B cell (primary cell): ENCODE data around the gene SPECC1L. TPM values are rescaled to one million over a fixed set of nuclear protein-coding genes. Genes with fewer than 3 reads are reported as not detected.

Source experiments
- ATAC-seq: fragments of 200-7000 bp; cut with Tn5 transposase; one replicate; pipeline ENCODE4 v1.10.0; 2021; ENCODE audit warnings: low read depth, mild to moderate bottlenecking, moderate number of reproducible peaks, moderate library complexity
- CTCF ChIA-PET: fragments of 350-600 bp; sonication (Branson Sonifier 250); formaldehyde crosslinking; loops from one replicate; lab custom pipeline; 2021; ENCODE audit warnings: antibody characterized with exemption, inconsistent platforms; lab: Charles Lee
- POLR2A ChIA-PET: fragments of 350-600 bp; sonication (Branson Sonifier 250); formaldehyde crosslinking; loops from one replicate; lab custom pipeline; 2021; ENCODE audit warnings: antibody characterized with exemption; lab: Charles Lee
- DNase-seq: peaks from one replicate; pipeline ENCODE4 v3.0.0; 2013
- H2AFZ ChIP-seq: 2 replicates; pipeline ENCODE4 v1.6.1; 2012; ENCODE audit warnings: mild to moderate bottlenecking, low read depth, low read length; ENCODE audit not compliant: insufficient read depth, poor library complexity, severe bottlenecking
- H3K27ac ChIP-seq, 2 donors: 1 replicate in 1 of 2; 2 replicates in 1 of 2; pipeline ENCODE4 v1.5.1; 2012 to 2013; ENCODE audit warnings: low read length in 2 of 2, mild to moderate bottlenecking in 2 of 2, moderate library complexity in 1 of 2
- H3K27me3 ChIP-seq, 4 experiments: fragments of 200-600 bp in 1 of 4; sonication (generic) in 1 of 4; replicated peaks in 1 of 4; 1 replicate in 2 of 4; 2 replicates in 2 of 4; pipeline versions ENCODE4 v1.6.1 to v1.7.0; 2013 to 2016; ENCODE audit warnings: low read length in 3 of 4, mild to moderate bottlenecking in 2 of 4, mixed read lengths in 1 of 4, moderate library complexity in 1 of 4; ENCODE audit not compliant: insufficient read depth in 4 of 4, control insufficient read depth in 3 of 4; ENCODE audit errors: control extremely low read depth in 1 of 4
- H3K36me3 ChIP-seq, 2 experiments: replicated peaks in 1 of 2; 1 replicate in 1 of 2; 2 replicates in 1 of 2; pipeline versions ENCODE4 v1.6.1 to v1.7.1; 2013; ENCODE audit warnings: low read length in 1 of 2; ENCODE audit not compliant: insufficient read depth in 2 of 2, control insufficient read depth in 1 of 2; ENCODE audit errors: control extremely low read depth in 1 of 2, extremely low read depth in 1 of 2
- H3K4me1 ChIP-seq, 2 donors: fragments of 200-600 bp in 1 of 2; sonication (generic) in 1 of 2; 1 replicate in 1 of 2; 2 replicates in 1 of 2; pipeline versions ENCODE4 v1.5.1 to v1.6.1; 2013 to 2017; ENCODE audit warnings: low read length in 2 of 2; ENCODE audit not compliant: control insufficient read depth in 2 of 2, insufficient read depth in 2 of 2
- H3K4me2 ChIP-seq: replicated peaks from 2 replicates; pipeline ENCODE3; 2012; ENCODE audit warnings: mild to moderate bottlenecking, low read depth, low read length; ENCODE audit not compliant: poor library complexity, severe bottlenecking
- H3K4me3 ChIP-seq, 5 experiments: fragments of 200-600 bp in 1 of 5; sonication (generic) in 1 of 5; 1 replicate in 3 of 5; 2 replicates in 2 of 5; pipeline versions ENCODE4 v1.5.1 to v1.7.0; 2011 to 2016; ENCODE audit warnings: low read length in 4 of 5, mild to moderate bottlenecking in 4 of 5, low read depth in 2 of 5, control low read depth in 1 of 5, moderate library complexity in 1 of 5; ENCODE audit not compliant: insufficient read depth in 1 of 5; ENCODE audit errors: control extremely low read depth in 1 of 5, extremely low read depth in 1 of 5
- H3K79me2 ChIP-seq: fragments of 200-600 bp; sonication (generic); one replicate; pipeline ENCODE4 v1.6.0; 2016; ENCODE audit warnings: low read length; ENCODE audit not compliant: control insufficient read depth, insufficient read depth
- H3K9ac ChIP-seq: fragments of 200-600 bp; sonication (generic); 2 replicates; pipeline ENCODE4 v1.6.1; 2017; ENCODE audit warnings: mild to moderate bottlenecking, low read length, moderate library complexity
- H3K9me3 ChIP-seq, 3 donors: one replicate each; pipeline versions ENCODE4 v1.6.1 to v1.7.1; 2013; ENCODE audit warnings: low read length in 2 of 3; ENCODE audit not compliant: control insufficient read depth in 2 of 3, insufficient read depth in 1 of 3; ENCODE audit errors: control extremely low read depth in 1 of 3
- H4K20me1 ChIP-seq: 2 replicates; pipeline ENCODE4 v1.6.0; 2012; ENCODE audit warnings: mild to moderate bottlenecking, low read length; ENCODE audit not compliant: insufficient read depth, control insufficient read depth, poor library complexity, severe bottlenecking
- H3K27ac Mint-ChIP-seq: one replicate; pipeline ENCODE4 v1.8.0; 2021; ENCODE audit warnings: mixed read lengths
- H3K27me3 Mint-ChIP-seq: one replicate; pipeline ENCODE4 v1.8.0; 2021; ENCODE audit warnings: mixed read lengths
- H3K4me1 Mint-ChIP-seq: one replicate; pipeline ENCODE4 v1.8.0; 2021; ENCODE audit warnings: mixed read lengths
- H3K4me3 Mint-ChIP-seq: one replicate; pipeline ENCODE4 v1.8.0; 2021; ENCODE audit warnings: mixed read lengths
- H3K9me3 Mint-ChIP-seq: one replicate; pipeline ENCODE4 v1.8.0; 2022; ENCODE audit warnings: mixed read lengths; ENCODE audit not compliant: insufficient read depth
- EZH2 ChIP-seq: IDR thresholded peaks from 2 replicates; pipeline ENCODE4 v1.6.1; 2012; ENCODE audit warnings: borderline replicate concordance, low read depth, mild to moderate bottlenecking, moderate library complexity, low read length; ENCODE audit not compliant: insufficient read depth, poor library complexity, severe bottlenecking
- WGBS: methylation state at CpG from one replicate; pipeline ENCODE4 v1.1.5; 2013; ENCODE audit warnings: missing lambda C conversion rate; ENCODE audit not compliant: insufficient coverage; 5-methylcytosine and 5-hydroxymethylcytosine counted together
- intact Hi-C: fragments of 100-400 bp; cut with micrococcal nuclease; formaldehyde crosslinking; loops from one replicate; pipeline ENCODE4 v1.10.0; 2022
- polyA plus RNA-seq: library from polyadenylated mRNA; depleted of rRNA; stranded (reverse); fragments of >200 nt; gene quantifications from 2 replicates; pipeline ENCODE4 v1.2.3, GENCODE V29; 2012
- total RNA-seq, 2 donors: library from RNA; stranded (reverse); fragments of 120-200 nt in 1 of 2; gene quantifications; 1 replicate in 1 of 2; 2 replicates in 1 of 2; pipeline versions ENCODE4 v1.2.3 to v1.2.4, GENCODE V29; 2013 to 2022
- TF ChIP-seq, protein P1 (sequence below): fragments of 200-600 bp; IDR thresholded peaks from one replicate; pipeline ENCODE4 v1.8.0; 2022; ENCODE audit warnings: antibody characterized with exemption, mild to moderate bottlenecking

The SPECC1L gene
- total and polyA plus RNA-seq, 2 donors (not counting 1 experiment from before 2014, with no cell fraction given), result 14.4 to 85.3 TPM

DNA sequence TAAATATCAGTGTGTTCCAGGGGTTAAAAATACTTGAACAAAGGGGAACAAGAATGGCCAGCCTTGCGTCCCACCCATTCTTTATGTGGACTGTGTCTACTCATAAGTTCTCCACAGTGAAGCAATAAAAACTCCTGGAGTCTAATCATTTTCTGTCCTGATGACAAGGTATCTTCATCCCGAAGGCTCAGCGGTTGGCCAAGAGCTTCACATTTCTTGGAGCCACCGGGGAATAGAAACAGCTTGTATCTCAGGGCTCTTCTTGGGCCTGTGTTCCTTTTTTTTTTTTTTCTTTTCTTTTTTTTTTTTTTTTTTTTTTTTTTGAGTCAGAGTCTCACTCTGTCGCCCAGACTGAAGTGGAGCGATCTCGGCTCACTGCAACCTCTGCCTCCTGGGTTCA lies 119.9 kb downstream of the SPECC1L start:
- H3K9me3 Mint-ChIP-seq, result no peaks in the 10 kb centered on the region
- H3K79me2 ChIP-seq, result peaks cover 5% of the 10 kb centered on the region
- H3K27ac Mint-ChIP-seq, result no peak overlapping the region
- H3K4me3 ChIP-seq, result no peak overlapping the region
- TF ChIP-seq EZH2, result no peak
- TF ChIP-seq, protein P1, sequence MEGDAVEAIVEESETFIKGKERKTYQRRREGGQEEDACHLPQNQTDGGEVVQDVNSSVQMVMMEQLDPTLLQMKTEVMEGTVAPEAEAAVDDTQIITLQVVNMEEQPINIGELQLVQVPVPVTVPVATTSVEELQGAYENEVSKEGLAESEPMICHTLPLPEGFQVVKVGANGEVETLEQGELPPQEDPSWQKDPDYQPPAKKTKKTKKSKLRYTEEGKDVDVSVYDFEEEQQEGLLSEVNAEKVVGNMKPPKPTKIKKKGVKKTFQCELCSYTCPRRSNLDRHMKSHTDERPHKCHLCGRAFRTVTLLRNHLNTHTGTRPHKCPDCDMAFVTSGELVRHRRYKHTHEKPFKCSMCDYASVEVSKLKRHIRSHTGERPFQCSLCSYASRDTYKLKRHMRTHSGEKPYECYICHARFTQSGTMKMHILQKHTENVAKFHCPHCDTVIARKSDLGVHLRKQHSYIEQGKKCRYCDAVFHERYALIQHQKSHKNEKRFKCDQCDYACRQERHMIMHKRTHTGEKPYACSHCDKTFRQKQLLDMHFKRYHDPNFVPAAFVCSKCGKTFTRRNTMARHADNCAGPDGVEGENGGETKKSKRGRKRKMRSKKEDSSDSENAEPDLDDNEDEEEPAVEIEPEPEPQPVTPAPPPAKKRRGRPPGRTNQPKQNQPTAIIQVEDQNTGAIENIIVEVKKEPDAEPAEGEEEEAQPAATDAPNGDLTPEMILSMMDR, result no peak
- H3K4me3 Mint-ChIP-seq, result no peak overlapping the region
- H2AFZ ChIP-seq, result no peak overlapping the region
- CTCF ChIA-PET, result no interaction called here
- H3K36me3 ChIP-seq, result peaks cover 11 to 18% of the 10 kb centered on the region in 2 experiments
- no peaks in the 10 kb centered on the region for H3K27me3 Mint-ChIP-seq
- ATAC-seq (no peak), DNase-seq (no peak)
- no peak overlapping the region for H3K9ac ChIP-seq
- H3K4me1 Mint-ChIP-seq, result peaks cover 4% of the 10 kb centered on the region
- H4K20me1 ChIP-seq, result peaks cover 12% of the 10 kb centered on the region
- no peak overlapping the region for H3K27ac ChIP-seq
- H3K4me2 ChIP-seq, result no peak overlapping the region
- WGBS, result 92% methylated on average over 2 of the region's 7 CpGs
- no peaks in the 10 kb centered on the region for H3K9me3 ChIP-seq
- intact Hi-C loops, result no loop called here
- POLR2A ChIA-PET, result no interaction called here
- H3K4me1 ChIP-seq, result no peaks in the 10 kb centered on the region
- no peaks in the 10 kb centered on the region for H3K27me3 ChIP-seq

- H3K9ac ChIP-seq, result no peak overlapping the region
- intact Hi-C loops, result no loop called here
- TF ChIP-seq EZH2, result no peak
- TF ChIP-seq, protein P1, result no peak
- peaks cover 5% of the 10 kb centered on the region for H3K79me2 ChIP-seq
- ChIA-PET CTCF (interaction anchor here (1.0 kb wide), 1 partner anchor 111 kb away, joined by 3 read pairs; no protein-coding TSS in a partner anchor), POLR2A (no interaction called here)
- H3K27me3 Mint-ChIP-seq, result no peaks in the 10 kb centered on the region
- no peak overlapping the region for H2AFZ ChIP-seq
- H3K27ac ChIP-seq, result no peak overlapping the region
- H3K27ac Mint-ChIP-seq, result no peak overlapping the region
- no CpG with 5 or more reads among the region's 3 CpGs for WGBS
- no peaks in the 10 kb centered on the region for H3K9me3 ChIP-seq
- H3K4me2 ChIP-seq, result no peak overlapping the region
- H4K20me1 ChIP-seq, result peaks cover 12% of the 10 kb centered on the region
- H3K4me3 ChIP-seq, result no peak overlapping the region
- H3K4me1 Mint-ChIP-seq, result peaks cover 4% of the 10 kb centered on the region
- DNase-seq, result no peak
- peaks cover 11 to 23% of the 10 kb centered on the region in 2 experiments for H3K36me3 ChIP-seq
- no peak overlapping the region for H3K4me3 Mint-ChIP-seq
- no peaks in the 10 kb centered on the region for H3K9me3 Mint-ChIP-seq
- no peaks in the 10 kb centered on the region for H3K27me3 ChIP-seq
- ATAC-seq, result no peak
- no peaks in the 10 kb centered on the region for H3K4me1 ChIP-seq
Measured at GRCh38 chr22:24391836-24392217, 121.2 kb downstream of the SPECC1L start.
